ENCODE measurements around the gene POT1. TPM values are rescaled to one million over a fixed set of nuclear protein-coding genes. Genes with fewer than 3 reads are reported as not detected.

The POT1 gene
- total RNA-seq, 1 experiment from 2014 or later = 20.2 TPM

DNA sequence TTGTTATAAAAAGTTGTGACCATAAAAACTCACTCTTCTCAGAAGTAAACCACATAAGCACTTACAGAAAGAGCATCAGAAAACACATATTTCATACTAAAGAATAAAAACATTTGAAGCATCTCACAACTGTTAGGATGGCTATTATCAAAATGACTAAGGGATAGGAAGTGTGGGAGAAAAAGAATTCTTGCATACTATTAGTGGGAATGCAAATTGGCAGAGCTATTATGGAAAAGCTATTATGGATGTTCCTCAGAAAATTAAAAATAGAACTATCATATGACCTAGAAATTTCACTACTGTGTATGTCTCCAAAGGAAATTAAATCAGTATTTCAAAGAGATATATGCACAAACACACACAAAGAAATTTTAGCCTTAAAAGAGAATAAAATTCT lies 25.2 kb upstream of the POT1 start:
- Mint-ChIP-seq H3K36me3 (peaks cover 29% of the 10 kb centered on the region), H3K27ac (no peak overlapping the region), H3K27me3 (ENCODE audit: low read depth) (no peaks in the 10 kb centered on the region), H3K9me3 (peaks cover 41% of the 10 kb centered on the region), H3K4me3 (no peak overlapping the region), H3K4me1 (no peaks in the 10 kb centered on the region)
- ATAC-seq (no peak), DNase-seq (ENCODE audit: low spot score) (no peak)
- CTCF ChIA-PET = no interaction called here
- TF ChIP-seq ZNF423 (CRISPR knock-in tag; IDR thresholded peaks at IDR 0.05) (no peak), SOX15 (CRISPR knock-in tag; IDR thresholded peaks at IDR 0.05) (no peak), CBFB (CRISPR knock-in tag; IDR thresholded peaks at IDR 0.05; ENCODE audit: low read depth) (no peak), NR1H2 (CRISPR knock-in tag; IDR thresholded peaks at IDR 0.05) (no peak), MYBL2 (CRISPR knock-in tag; IDR thresholded peaks at IDR 0.05) (no peak), GABPB1 (CRISPR knock-in tag; IDR thresholded peaks at IDR 0.05) (no peak), ETV6 (CRISPR knock-in tag; IDR thresholded peaks at IDR 0.05) (no peak), GRHL2 (CRISPR knock-in tag; IDR thresholded peaks at IDR 0.05; ENCODE audit: insufficient replicate concordance, severe bottlenecking) (no peak)
- TF ChIP-seq, protein P1, sequence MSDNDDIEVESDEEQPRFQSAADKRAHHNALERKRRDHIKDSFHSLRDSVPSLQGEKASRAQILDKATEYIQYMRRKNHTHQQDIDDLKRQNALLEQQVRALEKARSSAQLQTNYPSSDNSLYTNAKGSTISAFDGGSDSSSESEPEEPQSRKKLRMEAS (CRISPR knock-in tag; IDR thresholded peaks at IDR 0.05) = no peak
- TF ChIP-seq, protein P2, sequence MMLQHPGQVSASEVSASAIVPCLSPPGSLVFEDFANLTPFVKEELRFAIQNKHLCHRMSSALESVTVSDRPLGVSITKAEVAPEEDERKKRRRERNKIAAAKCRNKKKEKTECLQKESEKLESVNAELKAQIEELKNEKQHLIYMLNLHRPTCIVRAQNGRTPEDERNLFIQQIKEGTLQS (CRISPR knock-in tag; conservative IDR thresholded peaks at IDR 0.05) = no peak
- TF ChIP-seq, protein P3, sequence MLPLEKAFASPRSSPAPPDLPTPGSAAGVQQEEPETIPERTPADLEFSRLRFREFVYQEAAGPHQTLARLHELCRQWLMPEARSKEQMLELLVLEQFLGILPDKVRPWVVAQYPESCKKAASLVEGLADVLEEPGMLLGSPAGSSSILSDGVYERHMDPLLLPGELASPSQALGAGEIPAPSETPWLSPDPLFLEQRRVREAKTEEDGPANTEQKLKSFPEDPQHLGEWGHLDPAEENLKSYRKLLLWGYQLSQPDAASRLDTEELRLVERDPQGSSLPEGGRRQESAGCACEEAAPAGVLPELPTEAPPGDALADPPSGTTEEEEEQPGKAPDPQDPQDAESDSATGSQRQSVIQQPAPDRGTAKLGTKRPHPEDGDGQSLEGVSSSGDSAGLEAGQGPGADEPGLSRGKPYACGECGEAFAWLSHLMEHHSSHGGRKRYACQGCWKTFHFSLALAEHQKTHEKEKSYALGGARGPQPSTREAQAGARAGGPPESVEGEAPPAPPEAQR (CRISPR knock-in tag; IDR thresholded peaks at IDR 0.05) = no peak
- TF ChIP-seq, protein P4, sequence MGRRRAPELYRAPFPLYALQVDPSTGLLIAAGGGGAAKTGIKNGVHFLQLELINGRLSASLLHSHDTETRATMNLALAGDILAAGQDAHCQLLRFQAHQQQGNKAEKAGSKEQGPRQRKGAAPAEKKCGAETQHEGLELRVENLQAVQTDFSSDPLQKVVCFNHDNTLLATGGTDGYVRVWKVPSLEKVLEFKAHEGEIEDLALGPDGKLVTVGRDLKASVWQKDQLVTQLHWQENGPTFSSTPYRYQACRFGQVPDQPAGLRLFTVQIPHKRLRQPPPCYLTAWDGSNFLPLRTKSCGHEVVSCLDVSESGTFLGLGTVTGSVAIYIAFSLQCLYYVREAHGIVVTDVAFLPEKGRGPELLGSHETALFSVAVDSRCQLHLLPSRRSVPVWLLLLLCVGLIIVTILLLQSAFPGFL (CRISPR knock-in tag; IDR thresholded peaks at IDR 0.05; ENCODE audit: borderline replicate concordance) = no peak
- TF ChIP-seq, protein P5, sequence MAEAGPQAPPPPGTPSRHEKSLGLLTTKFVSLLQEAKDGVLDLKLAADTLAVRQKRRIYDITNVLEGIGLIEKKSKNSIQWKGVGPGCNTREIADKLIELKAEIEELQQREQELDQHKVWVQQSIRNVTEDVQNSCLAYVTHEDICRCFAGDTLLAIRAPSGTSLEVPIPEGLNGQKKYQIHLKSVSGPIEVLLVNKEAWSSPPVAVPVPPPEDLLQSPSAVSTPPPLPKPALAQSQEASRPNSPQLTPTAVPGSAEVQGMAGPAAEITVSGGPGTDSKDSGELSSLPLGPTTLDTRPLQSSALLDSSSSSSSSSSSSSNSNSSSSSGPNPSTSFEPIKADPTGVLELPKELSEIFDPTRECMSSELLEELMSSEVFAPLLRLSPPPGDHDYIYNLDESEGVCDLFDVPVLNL (CRISPR knock-in tag; IDR thresholded peaks at IDR 0.05; ENCODE audit: borderline replicate concordance, low read depth) = no peak
- POLR2A ChIA-PET = no interaction called here

DNA sequence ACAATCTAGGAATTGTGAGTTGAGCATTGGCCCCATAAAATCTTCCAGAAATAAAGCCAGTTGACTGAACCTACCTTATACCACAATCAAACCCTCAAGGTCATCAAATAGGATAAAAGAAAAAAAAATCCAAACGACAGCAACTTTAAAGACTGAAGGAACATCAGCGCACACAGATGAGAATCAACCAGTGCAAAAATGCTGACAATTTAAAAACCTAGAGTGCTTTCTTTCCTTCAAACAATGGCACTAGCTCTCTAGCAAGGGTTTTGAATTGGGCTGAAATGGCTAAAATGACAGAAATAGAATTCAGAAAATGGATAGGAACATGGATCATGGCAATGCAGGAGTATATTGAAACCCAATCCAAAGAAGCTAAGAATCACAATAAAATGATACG lies 16.1 kb upstream of the POT1 start:
- CTCF ChIA-PET = no interaction called here
- Mint-ChIP-seq H3K4me1 (peaks cover 3% of the 10 kb centered on the region; the same call in 1 of the 2 replicates), H3K4me3 (no peak overlapping the region), H3K36me3 (0 out of 2 replicates have a peak, but pooled peaks cover 5% of the 10 kb centered on the region), H3K27ac (no peak overlapping the region), H3K27me3 (ENCODE audit: low read depth) (peaks cover 13% of the 10 kb centered on the region), H3K9me3 (peaks cover 24% of the 10 kb centered on the region)
- POLR2A ChIA-PET = no interaction called here
- TF ChIP-seq TEAD4 (CRISPR knock-in tag; IDR thresholded peaks at IDR 0.05) = no peak
- no peak for TF ChIP-seq TP53 (CRISPR knock-in tag; IDR thresholded peaks at IDR 0.05)
- TF ChIP-seq TEAD1 (CRISPR knock-in tag; IDR thresholded peaks at IDR 0.05) = no peak
- TF ChIP-seq, protein P2 (CRISPR knock-in tag; conservative IDR thresholded peaks at IDR 0.05) = no peak
- TF ChIP-seq, protein P6, sequence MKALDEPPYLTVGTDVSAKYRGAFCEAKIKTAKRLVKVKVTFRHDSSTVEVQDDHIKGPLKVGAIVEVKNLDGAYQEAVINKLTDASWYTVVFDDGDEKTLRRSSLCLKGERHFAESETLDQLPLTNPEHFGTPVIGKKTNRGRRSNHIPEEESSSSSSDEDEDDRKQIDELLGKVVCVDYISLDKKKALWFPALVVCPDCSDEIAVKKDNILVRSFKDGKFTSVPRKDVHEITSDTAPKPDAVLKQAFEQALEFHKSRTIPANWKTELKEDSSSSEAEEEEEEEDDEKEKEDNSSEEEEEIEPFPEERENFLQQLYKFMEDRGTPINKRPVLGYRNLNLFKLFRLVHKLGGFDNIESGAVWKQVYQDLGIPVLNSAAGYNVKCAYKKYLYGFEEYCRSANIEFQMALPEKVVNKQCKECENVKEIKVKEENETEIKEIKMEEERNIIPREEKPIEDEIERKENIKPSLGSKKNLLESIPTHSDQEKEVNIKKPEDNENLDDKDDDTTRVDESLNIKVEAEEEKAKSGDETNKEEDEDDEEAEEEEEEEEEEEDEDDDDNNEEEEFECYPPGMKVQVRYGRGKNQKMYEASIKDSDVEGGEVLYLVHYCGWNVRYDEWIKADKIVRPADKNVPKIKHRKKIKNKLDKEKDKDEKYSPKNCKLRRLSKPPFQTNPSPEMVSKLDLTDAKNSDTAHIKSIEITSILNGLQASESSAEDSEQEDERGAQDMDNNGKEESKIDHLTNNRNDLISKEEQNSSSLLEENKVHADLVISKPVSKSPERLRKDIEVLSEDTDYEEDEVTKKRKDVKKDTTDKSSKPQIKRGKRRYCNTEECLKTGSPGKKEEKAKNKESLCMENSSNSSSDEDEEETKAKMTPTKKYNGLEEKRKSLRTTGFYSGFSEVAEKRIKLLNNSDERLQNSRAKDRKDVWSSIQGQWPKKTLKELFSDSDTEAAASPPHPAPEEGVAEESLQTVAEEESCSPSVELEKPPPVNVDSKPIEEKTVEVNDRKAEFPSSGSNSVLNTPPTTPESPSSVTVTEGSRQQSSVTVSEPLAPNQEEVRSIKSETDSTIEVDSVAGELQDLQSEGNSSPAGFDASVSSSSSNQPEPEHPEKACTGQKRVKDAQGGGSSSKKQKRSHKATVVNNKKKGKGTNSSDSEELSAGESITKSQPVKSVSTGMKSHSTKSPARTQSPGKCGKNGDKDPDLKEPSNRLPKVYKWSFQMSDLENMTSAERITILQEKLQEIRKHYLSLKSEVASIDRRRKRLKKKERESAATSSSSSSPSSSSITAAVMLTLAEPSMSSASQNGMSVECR (CRISPR knock-in tag; IDR thresholded peaks at IDR 0.05; ENCODE audit: borderline replicate concordance) = no peak
- no peak for TF ChIP-seq SOX15 (CRISPR knock-in tag; IDR thresholded peaks at IDR 0.05)
- TF ChIP-seq, protein P7, sequence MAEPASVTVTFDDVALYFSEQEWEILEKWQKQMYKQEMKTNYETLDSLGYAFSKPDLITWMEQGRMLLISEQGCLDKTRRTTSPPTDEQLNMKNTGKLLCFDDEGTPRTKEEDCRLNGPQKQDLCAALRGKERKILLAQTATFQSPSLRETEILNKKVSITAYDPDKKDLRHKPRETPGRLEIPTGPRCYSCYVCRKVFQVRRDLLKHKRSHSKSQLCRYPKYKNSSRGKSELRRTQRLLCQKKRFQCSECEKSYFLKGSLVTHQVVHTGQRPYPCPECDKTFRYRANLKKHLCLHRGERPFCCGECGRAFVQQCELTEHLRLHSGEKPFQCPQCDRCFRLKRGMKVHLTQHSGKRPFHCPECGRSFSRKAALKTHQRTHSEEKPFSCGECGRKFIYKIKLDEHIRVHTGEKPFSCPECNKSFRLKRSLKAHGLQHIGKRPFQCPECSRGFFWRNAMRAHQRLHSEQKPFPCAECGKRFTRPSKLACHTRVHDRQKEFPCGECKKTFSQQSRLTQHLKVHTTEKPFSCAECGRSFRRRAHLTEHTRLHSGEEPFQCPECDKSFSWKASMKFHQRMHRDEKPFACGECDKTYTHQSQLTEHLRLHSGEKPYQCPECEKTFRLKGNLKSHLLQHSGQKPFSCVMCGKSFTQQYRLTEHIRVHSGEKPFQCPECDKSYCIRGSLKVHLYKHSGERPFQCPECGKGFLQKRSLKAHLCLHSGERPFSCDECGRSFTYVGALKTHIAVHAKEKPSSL (CRISPR knock-in tag; conservative IDR thresholded peaks at IDR 0.05) = no peak
- TF ChIP-seq, protein P8, sequence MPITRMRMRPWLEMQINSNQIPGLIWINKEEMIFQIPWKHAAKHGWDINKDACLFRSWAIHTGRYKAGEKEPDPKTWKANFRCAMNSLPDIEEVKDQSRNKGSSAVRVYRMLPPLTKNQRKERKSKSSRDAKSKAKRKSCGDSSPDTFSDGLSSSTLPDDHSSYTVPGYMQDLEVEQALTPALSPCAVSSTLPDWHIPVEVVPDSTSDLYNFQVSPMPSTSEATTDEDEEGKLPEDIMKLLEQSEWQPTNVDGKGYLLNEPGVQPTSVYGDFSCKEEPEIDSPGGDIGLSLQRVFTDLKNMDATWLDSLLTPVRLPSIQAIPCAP (CRISPR knock-in tag; IDR thresholded peaks at IDR 0.05) = no peak
- TF ChIP-seq ATF1 (CRISPR knock-in tag; IDR thresholded peaks at IDR 0.05) = no peak
- ATAC-seq (no peak), DNase-seq (ENCODE audit: low spot score) (no peak)

Data from WTC11 (cell line).